ENCODE measurements around the gene TFAP2E.

DNA sequence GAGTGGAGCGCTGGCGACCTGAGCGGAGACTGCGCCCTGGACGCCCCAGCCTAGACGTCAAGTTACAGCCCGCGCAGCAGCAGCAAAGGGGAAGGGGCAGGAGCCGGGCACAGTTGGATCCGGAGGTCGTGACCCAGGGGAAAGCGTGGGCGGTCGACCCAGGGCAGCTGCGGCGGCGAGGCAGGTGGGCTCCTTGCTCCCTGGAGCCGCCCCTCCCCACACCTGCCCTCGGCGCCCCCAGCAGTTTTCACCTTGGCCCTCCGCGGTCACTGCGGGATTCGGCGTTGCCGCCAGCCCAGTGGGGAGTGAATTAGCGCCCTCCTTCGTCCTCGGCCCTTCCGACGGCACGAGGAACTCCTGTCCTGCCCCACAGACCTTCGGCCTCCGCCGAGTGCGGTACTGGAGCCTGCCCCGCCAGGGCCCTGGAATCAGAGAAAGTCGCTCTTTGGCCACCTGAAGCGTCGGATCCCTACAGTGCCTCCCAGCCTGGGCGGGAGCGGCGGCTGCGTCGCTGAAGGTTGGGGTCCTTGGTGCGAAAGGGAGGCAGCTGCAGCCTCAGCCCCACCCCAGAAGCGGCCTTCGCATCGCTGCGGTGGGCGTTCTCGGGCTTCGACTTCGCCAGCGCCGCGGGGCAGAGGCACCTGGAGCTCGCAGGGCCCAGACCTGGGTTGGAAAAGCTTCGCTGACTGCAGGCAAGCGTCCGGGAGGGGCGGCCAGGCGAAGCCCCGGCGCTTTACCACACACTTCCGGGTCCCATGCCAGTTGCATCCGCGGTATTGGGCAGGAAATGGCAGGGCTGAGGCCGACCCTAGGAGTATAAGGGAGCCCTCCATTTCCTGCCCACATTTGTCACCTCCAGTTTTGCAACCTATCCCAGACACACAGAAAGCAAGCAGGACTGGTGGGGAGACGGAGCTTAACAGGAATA is 4.2 kb downstream of the TFAP2E start:
- TF ChIP-seq, protein P1, sequence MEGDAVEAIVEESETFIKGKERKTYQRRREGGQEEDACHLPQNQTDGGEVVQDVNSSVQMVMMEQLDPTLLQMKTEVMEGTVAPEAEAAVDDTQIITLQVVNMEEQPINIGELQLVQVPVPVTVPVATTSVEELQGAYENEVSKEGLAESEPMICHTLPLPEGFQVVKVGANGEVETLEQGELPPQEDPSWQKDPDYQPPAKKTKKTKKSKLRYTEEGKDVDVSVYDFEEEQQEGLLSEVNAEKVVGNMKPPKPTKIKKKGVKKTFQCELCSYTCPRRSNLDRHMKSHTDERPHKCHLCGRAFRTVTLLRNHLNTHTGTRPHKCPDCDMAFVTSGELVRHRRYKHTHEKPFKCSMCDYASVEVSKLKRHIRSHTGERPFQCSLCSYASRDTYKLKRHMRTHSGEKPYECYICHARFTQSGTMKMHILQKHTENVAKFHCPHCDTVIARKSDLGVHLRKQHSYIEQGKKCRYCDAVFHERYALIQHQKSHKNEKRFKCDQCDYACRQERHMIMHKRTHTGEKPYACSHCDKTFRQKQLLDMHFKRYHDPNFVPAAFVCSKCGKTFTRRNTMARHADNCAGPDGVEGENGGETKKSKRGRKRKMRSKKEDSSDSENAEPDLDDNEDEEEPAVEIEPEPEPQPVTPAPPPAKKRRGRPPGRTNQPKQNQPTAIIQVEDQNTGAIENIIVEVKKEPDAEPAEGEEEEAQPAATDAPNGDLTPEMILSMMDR (IDR thresholded peaks at IDR 0.05; ENCODE audit: poor library complexity, severe bottlenecking), result no peak
- TF ChIP-seq EP300 (conservative IDR thresholded peaks at IDR 0.05; ENCODE audit: poor library complexity, severe bottlenecking) (no peak), EZH2 (IDR thresholded peaks at IDR 0.05; ENCODE audit: borderline replicate concordance, insufficient read depth, low read length, poor library complexity, severe bottlenecking) (peak; percentile 59), POLR2AphosphoS5 (IDR thresholded peaks at IDR 0.05) (no peak), MXI1 (conservative IDR thresholded peaks at IDR 0.05; ENCODE audit: poor library complexity, severe bottlenecking) (no peak), TAF1 (IDR thresholded peaks at IDR 0.05; ENCODE audit: low read depth) (no peak), RAD21 (conservative IDR thresholded peaks at IDR 0.05) (no peak), SMC3 (conservative IDR thresholded peaks at IDR 0.05; ENCODE audit: poor library complexity) (no peak)
- TF ChIP-seq, protein P2, sequence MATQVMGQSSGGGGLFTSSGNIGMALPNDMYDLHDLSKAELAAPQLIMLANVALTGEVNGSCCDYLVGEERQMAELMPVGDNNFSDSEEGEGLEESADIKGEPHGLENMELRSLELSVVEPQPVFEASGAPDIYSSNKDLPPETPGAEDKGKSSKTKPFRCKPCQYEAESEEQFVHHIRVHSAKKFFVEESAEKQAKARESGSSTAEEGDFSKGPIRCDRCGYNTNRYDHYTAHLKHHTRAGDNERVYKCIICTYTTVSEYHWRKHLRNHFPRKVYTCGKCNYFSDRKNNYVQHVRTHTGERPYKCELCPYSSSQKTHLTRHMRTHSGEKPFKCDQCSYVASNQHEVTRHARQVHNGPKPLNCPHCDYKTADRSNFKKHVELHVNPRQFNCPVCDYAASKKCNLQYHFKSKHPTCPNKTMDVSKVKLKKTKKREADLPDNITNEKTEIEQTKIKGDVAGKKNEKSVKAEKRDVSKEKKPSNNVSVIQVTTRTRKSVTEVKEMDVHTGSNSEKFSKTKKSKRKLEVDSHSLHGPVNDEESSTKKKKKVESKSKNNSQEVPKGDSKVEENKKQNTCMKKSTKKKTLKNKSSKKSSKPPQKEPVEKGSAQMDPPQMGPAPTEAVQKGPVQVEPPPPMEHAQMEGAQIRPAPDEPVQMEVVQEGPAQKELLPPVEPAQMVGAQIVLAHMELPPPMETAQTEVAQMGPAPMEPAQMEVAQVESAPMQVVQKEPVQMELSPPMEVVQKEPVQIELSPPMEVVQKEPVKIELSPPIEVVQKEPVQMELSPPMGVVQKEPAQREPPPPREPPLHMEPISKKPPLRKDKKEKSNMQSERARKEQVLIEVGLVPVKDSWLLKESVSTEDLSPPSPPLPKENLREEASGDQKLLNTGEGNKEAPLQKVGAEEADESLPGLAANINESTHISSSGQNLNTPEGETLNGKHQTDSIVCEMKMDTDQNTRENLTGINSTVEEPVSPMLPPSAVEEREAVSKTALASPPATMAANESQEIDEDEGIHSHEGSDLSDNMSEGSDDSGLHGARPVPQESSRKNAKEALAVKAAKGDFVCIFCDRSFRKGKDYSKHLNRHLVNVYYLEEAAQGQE (IDR thresholded peaks at IDR 0.05; ENCODE audit: borderline replicate concordance), result no peak
